HG03045 (cell line): ENCODE results near the gene TEAD3.
"Not testable (repeated sequence)": the region's sequence is repeated elsewhere in the genome, so short reads cannot be mapped to it uniquely, and the experiment has no call there.

Source experiments
- ATAC-seq: cut with Tn5 transposase; IDR thresholded peaks from one replicate; pipeline ENCODE4 v1.9.1; 2021; ENCODE audit warnings: mild to moderate bottlenecking, moderate library complexity; ENCODE audit not compliant: unreplicated experiment

TEAD3 gene

GRCh38 chr6:35452183-35453090 lies 44.4 kb downstream of the TEAD3 start, which contains the start of gene FANCE:
Gene FANCE (plus strand): TSS chr6:35452338. CDS start chr6:35452546, 208 bp downstream.
- peak; percentile 93 for ATAC-seq

- no peak for ATAC-seq
These were observed 45.3 kb downstream of the TEAD3 start for GRCh38 chr6:35451354-35452182.

GRCh38 chr6:35449287-35449881 lies 47.5 kb downstream of the TEAD3 start:
- ATAC-seq, result no peak

- no peak for ATAC-seq
These were observed 48.7 kb downstream of the TEAD3 start for GRCh38 chr6:35448191-35448590.

- no peak for ATAC-seq
These were observed 51.2 kb downstream of the TEAD3 start for GRCh38 chr6:35445691-35446090.

- no peak for ATAC-seq
These were observed 53.4 kb downstream of the TEAD3 start for GRCh38 chr6:35443341-35444030.

GRCh38 chr6:35442693-35443092 lies 54.2 kb downstream of the TEAD3 start:
- ATAC-seq, result no peak

- no peak for ATAC-seq
These were observed 55.2 kb downstream of the TEAD3 start for GRCh38 chr6:35441642-35442041.

GRCh38 chr6:35441205-35441604 lies 55.7 kb downstream of the TEAD3 start:
- no peak for ATAC-seq

GRCh38 chr6:35439308-35439707 lies 57.6 kb downstream of the TEAD3 start:
- no peak for ATAC-seq

- ATAC-seq, result not testable (repeated sequence)
These were observed 58.4 kb downstream of the TEAD3 start for GRCh38 chr6:35438378-35439065.

GRCh38 chr6:35436071-35436857 lies 60.6 kb downstream of the TEAD3 start:
- no peak for ATAC-seq

GRCh38 chr6:35435074-35435837 lies 61.6 kb downstream of the TEAD3 start:
- no peak for ATAC-seq

GRCh38 chr6:35432702-35433101 lies 64.2 kb downstream of the TEAD3 start:
- ATAC-seq, result not testable (repeated sequence)

- ATAC-seq, result no peak
These were observed 64.6 kb downstream of the TEAD3 start for GRCh38 chr6:35432291-35432690.

GRCh38 chr6:35429463-35429862 lies 67.4 kb downstream of the TEAD3 start:
- ATAC-seq, result no peak

- ATAC-seq, result no peak
These were observed 68.3 kb downstream of the TEAD3 start for GRCh38 chr6:35428421-35429149.

- no peak for ATAC-seq
These were observed 69.0 kb downstream of the TEAD3 start for GRCh38 chr6:35427851-35428321.
